NK-92 (cell line): ENCODE measurements around the gene CHRNA3.

ENCODE experiments used
- DNase-seq: peaks from one replicate; lab custom pipeline; 2025; ENCODE audit not compliant: unreplicated experiment; lab: John Stamatoyannopoulos, UW

Gene CHRNA3

DNA sequence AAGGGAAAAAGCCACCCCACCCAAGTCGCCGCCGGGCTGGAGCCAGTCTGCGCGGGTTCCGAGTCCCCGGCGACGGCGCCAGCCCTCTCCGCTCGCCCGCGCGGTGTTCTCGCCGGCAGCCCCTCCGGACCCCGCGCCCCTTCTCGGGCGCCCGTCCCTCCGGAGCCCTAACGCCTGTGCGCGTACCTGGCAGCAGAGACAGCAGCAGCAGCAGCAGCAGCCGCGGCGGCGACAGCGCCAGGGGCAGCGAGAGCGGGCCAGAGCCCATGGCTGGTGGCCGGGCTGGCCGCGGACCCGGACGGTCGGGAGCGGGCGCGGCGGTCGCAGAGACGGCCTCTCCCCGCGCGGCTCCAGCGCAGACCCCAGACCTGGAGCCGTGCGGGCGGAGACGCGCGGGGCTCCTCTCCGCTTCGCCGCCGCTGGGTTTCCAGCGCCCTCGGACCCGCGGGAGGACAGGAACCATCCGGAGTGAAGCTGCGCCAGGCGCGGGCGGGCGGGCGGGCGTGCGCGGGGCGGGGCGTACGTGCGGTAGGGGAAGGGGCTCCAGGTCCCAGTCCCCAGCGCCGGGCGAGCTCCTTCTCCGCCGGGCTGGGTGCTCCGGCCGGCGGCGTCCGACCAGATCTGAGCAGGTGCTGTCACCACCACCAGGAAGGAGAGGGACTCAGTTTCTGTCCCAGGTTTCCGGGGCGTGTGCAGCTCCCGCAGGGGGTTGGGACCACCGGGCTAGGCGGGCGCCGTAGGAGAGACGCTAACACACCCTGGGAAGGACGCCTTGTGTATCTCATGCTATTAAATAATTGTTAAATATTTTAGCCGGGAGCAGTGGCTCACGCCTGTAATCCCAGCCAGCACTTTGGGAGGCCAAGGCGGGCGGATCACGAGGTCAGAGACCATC, at the start of gene CHRNA3:
Gene CHRNA3 (minus strand): TSS at position 470 of the 895 bp plus-strand sequence. CDS start 202 bp downstream, at position 268.
- no peak for DNase-seq

DNA sequence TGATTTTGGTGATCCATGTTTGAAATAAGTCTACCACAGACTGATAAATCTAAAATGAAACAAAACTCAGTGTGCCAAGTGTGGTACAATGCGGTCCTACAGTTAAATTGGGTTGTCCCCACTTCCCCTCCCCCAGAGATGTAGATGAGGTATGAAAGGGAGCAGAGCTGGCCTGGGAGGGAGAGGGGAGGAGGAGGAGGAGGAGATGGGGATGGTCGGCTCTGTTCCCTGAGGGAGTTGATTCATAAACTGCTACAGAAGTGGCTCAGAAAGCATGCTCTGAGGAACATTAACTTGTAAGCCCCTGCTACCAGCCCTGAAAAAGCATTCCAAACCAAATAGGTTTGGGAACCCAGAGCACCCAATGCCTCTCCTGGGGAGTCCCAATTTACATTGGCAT, 48.2 kb upstream of the CHRNA3 start:
- DNase-seq, result no peak

DNA sequence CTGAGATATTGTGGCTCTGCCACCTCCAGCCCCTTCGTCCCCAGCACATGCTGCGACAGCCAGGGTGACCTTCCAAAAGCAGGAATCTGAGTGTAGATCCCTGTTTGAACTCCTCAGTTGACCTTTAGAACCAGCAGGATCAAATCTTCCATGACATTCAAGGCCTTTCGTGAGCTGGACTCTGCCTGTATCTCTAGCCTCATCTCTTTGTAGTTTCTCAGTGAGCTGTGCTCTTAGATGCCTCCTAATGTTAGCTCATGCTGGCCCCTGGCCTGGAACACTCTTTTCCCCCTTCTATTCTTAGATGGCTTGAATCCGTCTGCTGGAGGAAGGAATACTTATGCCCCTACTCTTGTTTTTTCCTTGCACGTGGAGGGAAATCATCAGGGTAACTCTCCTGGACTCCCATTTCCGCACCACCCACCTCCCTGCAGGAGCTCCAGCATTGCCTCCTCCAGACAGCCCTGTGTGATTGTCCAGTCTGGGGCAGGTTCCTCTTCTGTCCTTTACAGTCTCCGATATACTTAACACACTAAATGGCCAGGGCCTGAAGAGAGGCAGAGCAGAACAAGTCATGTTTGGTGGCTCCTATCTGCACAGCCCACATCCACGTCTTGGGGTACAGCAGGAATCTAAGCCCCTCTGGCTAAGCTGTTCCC, 46.9 kb upstream of the CHRNA3 start:
- no peak for DNase-seq

DNA sequence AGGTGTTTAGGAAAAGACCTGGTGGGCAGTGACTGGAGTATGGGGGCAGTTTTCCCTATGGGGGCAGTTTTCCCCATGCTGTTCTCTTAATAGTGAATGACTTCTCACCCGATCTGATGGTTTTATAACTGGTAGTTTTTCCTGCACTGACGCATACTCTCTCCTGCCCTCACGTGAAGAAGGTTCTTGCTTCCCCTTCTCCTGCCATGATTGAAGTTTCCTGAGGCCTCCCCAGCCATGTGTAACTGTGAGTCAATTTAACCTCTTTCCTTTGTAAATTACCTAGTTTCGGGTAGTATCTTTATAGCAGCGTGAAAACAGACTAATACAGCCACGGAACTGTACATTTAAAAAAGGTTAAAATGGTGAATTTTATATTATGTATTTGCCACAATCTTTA, 45.2 kb upstream of the CHRNA3 start:
- no peak for DNase-seq

DNA sequence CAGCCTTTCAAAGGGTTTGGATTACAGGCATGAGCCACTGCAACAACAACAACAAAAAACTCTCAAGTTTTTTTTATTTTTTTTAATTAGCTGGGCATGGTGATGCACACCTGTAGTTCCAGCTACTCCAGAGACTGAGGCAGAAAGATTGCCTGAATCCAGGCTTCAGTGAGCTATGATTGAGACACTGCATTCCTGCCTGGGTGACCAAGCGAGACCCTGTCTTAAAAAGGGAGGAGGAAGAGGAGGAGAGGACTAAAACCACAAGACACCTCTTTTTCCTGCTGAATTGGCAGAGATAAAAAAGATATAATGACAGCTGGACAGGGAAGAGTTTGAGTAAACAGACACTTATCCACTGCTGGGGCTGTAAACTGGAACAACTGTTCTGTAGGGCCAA, 42.9 kb upstream of the CHRNA3 start:
- DNase-seq, result no peak

DNA sequence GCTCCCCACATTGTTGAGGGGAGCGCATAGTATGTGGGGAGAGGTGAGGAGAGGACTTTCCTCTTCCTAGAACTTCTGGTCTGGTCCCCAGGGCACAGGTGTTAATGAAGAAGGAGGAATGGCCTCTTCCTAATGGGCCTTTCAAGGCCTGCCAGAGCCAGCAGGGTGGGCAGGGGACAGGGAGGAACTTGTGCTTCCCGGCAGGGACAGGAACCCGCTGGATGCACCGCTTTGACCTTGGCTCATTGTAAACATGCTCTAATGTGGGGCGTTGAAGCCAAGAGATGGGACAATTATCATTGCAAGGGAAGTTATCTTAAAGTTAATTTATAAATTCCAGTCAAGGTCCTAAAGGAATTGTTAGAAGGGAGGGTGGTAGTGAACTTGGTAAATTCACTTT, 41.2 kb upstream of the CHRNA3 start:
- no peak for DNase-seq

DNA sequence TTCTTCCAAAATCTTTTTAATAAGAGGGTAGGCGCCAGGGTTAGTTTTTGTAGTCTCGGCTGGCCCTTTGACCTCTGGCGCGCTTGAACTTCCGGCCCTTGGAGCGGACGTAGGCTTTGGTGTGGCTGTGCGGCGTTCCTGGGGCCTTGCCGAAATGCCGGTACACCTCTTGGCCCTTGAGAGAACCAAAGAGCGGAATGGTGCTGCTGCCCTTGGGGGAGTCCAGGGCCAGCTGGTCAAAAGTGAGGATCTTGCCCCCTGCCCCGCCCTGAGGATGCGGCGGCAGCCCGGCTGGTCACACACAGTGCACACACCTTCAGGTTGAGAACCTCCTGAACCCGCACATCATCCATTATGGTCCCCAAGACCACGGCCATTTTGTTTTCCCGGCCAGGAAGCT, 40.2 kb upstream of the CHRNA3 start:
- DNase-seq, result no peak

DNA sequence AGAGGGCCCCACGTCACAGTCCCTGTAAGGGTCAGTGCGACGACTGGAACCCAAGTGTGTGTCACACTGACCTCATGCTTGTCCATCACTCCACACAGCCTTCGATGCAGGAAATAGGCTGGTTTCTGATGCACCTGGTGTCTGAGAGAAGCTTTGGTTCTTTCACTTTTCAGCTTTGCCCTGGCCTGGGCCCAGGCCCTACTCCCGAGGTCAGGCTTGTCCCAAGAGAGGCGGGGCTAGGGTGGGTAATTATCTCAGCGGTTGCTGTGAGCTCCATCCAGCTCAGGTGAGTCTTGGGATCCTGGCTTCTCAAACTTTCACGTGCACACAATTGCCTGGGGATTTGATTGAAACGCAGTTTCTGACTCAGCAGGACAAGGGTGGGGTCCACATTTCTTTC, 39.8 kb upstream of the CHRNA3 start:
- no peak for DNase-seq

DNA sequence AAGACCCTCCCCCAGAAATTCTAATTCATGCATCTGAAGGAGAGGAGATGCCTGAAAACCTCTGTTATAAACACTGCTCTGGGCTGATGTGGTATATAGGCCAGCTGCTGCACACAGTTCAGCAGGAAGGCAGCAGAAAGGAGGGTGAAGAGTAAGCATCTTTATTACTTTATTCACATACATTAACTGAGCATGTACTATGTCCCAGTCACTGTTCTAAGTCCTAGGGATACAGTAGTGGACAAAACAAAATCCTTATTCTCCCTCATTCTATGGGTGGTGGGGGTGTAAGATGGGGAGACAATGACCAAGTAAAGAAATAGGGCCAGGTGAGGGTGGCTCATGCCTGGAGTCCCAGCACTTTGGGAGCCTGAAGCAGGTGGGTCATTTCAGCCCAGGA, 38.0 kb upstream of the CHRNA3 start:
- no peak for DNase-seq

DNA sequence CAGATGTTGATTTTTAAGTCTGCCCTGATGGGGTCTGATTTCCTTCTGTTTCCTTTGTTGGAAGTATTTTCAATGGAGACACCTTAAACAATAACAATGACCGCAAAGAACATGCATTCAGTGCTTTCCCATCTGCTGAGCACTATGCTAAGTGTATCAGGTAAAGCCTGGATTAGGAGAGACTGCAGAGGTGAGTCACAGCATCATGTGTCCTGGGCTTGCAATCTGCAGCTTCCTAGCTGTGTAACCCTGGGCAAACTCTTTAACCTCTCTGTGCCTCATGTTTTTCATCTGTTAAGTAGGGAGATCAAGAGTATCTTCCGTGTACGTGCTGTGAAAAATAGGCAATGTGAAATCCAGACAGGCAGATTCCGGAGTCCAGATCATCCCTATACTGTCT, 33.5 kb upstream of the CHRNA3 start:
- no peak for DNase-seq

DNA sequence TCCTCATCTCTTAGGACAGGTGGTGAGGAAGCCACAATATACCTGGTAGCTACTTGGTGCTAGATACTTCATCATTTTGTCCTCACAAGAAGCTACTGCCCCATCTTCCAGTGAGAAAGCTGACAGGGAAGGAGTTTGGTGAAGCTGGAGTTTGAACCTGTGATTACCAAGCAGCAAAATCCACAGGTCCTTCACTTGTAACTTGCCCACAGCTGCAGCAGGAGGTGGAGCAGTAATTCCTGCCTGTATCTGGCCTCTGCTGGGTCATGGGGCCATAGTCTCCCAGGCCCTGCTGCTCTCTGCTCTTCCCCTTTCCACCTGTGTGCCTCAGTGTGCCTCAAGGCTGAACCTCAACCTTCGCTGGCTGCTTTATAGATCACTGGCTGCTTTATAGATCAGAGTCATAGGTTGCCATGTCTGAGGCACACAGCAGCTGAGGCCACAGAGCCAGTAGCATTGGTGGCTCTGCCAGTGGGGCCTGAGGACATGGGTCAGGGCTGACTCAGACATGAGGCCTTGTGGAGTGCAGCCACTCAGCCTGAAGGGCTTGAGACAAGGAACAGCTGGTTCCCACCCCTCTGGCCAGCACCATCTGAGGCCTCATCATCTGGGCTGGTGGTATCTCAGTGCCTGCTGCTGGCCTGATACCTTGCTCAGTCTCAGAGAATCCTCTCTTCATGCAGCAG, 31.3 kb upstream of the CHRNA3 start:
- DNase-seq, result no peak

DNA sequence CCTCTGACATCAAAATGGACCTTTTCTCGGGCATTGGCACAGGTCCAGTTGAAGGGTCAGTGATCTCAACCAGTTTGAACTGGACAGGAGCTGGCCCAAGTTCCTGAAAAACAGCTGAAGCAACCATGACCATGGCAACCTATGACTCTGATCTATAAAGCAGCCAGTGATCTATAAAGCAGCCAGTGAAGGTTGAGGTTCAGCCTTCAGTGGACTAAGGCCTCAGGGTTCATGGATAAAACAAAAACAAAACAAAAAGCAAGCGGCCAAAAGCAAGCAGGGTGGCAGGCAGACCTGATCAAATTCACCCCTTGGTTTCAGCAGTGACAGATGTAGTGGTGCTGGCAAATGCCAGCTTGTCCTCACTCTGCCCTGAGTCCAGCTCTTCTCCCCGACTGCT, 30.2 kb upstream of the CHRNA3 start:
- no peak for DNase-seq

DNA sequence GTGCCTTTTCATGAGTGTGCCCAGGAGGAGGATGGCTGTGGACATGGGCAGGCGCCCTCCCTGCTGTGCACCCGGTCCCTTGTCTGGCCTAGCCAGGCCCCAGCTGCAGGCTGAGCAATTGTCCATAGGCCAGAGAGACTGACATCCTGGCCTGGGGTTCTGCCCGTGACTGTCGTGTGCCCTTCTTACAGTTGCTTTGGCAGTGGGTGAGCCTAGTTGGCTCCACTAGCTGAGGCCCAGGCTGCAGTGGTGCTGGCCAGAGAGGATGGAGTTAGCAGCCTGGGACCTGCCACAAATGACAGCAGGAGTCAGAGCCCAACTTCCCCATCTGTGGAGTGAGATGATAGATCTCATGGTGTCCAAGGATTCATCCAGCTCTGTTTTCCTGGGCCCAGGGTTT, 29.2 kb upstream of the CHRNA3 start:
- no peak for DNase-seq

DNA sequence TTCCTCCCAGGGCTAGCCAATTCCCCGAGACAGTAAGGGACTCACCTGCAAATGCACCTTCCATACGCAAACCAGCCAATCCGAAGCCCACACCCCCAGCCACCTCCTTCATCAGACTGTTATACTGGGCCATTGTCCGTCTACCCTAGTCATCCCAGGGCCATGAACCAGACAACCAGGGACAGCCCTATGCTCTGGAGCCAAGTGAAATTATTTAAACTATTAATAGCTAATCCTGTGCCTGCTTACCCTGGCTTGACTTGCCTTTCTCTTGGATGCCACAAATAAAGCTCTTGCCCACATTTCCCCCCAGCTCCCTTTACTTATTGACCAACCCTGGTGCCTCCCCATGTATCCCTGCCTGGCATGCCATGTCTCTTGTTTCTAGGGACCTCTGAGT, 24.2 kb upstream of the CHRNA3 start:
- DNase-seq, result no peak

DNA sequence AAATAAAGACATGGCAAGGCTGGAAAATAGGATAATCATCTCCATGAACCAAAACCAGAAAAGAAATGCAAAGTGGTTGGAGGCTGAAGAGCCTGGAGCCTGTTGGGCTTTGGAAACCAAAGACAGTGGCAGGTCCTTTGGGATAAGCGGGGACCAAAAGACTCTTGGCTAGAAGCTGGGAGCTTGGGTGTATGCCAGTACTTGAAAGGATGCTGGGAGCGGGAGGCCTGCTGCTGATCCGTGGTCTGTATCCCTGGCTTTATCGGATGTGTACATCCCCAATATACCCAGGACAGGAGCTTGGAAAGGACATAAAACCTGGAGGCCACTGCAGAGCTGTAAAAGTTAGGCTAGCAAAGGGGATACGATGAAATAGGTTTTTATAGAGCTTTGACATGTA, 21.5 kb upstream of the CHRNA3 start:
- DNase-seq, result no peak

DNA sequence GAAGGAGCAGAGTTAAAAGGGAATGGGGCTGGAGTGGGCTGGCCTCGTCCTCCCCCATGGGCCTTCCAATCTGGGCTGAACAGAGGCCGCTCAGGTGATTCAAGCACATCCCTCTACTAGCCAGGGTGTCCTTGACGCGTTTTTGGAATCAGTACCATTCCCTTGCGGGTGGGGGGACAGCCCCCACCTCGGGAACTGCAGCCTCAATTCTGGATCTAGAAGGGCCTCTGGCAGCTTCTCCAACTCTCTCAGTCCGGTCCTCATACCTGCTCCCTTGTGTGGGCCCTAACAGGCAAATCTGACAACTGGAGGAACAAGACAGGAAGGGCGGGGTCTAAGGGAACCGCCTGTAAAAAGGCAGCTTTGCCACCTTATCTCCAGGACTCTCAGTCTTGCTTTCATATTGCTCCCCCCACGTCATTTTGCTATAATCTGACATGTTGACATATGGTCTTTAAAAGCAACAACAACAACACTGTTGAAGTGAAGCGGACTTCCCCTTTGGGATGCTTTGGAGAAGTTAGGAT, 21.0 kb upstream of the CHRNA3 start:
- DNase-seq, result no peak

DNA sequence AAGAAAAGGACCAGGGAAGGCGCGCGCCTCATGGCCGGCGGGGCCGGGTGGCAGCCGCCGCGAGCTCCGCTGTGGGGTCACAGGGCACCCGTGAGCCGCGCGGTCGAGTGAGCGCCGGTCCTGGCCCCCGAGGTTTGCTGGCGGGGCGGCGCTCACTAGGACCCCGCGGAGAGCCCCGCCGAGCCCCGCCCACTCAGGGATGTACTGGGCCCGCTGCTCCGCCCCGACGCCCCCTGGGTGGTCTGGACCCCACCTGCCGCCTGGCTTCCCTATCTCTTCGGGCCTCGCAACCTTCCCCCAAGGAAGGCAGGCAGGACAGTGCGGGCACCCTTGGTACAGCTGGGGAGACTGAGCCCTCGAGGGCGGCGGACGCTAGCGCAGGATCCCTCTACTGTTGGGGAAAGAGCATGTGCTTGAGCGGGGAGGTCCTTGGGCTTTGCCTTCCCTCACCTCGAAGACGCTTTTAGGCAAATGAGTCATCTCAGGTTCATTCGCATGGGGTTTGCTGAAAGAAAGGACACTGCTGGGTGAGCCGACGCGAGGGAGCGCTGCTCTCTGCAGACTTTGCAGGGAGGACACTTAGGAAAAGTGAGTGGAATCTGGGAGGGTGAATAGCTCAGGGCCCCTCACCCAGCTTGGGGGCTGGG, 20.4 kb upstream of the CHRNA3 start, which contains the start of gene CHRNB4:
Gene CHRNB4 (minus strand): TSS at position 109 of the 647 bp plus-strand sequence. CDS start 77 bp downstream, at position 32.
- DNase-seq, result no peak

DNA sequence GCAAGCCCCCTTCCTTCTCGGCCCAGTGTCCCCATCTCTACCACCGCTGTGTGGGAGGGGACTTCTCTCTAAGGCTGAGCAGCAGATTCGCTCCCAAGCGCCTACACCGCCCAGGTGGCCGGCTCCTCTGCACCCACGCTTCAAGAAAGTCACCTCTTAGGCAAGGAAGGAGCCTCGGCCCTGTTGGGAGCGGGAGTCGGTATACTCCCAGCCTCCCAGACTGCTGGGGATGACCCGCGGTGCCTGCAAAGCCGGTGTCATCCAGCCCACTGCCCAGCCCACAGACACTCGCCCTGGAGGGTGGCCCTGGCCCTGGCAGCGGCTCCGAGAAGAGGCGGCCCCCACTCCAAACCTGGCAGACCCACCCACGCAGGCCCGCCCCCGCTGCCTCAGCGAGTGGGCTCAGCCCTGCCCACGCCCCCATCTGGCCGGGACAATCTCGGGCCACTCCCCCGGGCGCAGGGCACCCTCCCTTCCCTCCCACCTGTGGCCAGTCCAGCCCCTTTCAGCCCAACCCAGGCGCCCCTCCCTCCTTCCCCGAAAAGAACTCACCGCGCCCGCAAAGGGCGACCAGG, 19.8 kb upstream of the CHRNA3 start:
- no peak for DNase-seq

DNA sequence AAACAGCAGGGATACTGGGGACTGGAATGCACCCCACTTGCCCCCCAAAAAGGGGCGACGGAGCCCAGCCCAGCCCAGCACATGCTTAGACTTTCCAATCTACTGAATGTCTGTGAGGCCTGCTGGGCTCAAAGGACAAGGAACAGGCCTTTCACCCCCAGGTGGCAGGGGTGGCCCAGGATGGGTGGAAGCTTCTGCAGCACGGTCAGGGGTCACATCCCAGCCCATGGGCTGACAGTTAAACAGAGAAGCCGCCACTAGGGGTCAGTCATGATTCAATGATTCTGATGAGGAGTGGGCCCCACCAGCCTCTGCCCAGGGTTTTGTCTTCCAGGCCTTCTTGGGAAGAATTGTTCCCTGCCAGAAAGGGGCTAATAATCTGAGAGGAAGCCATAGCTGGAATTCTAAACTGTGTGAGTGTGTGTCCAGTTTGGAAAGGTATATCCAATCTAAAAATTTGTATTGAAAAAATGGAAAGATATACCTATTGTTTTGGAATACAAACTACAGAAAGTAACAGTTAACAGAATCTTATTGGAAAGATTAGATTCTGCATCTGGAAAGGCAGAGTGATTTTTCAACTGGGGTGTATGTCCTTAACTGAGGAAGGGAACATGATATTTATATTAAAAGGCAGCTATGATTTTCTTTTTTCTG, 18.0 kb upstream of the CHRNA3 start:
- DNase-seq, result no peak

DNA sequence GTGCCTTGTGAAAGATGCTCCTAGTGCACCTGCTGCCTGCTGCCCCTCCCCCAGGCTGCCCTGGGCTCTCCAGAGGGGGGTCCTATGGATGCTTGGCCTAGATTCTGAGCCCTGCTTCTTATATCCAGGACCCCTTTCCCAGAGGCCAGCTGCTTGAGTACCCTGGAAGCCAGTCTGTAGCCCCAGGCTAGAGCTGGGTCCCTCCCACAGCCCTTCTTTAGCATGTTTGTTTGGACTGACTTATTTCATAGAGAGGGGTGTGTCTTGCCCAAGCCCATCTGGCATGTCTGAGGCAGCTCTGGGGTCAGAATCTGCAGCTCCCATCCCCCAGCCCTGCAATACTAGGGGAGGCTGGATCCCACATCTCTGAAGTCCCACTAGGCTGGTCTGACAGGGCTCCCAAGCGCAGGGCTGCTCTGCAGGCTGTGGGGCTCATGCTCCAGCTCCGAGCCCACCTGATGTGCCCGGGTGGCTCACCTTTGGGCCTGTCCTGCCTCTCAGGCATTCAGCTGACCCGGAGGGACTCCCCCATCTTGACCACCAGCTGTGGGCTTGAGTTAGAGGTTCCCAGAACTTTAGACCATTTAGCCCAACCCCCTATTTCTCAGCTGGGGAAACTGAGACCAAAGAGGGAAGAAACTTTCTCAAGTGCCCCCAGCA, 17.1 kb upstream of the CHRNA3 start:
- no peak for DNase-seq
